Mesothelial cell of epicardium (in vitro differentiated cells): Measurements from ENCODE around the gene PRSS57. TPM values are rescaled to one million over a fixed set of nuclear protein-coding genes. Genes with fewer than 3 reads are reported as not detected.

Experiments
- DNase-seq, 2 experiments: peaks; one replicate each; pipeline ENCODE4 v3.0.0; 2021; ENCODE audit warnings: low spot score in 2 of 2; ENCODE audit not compliant: unreplicated experiment in 2 of 2
- H3K27ac Mint-ChIP-seq: 2 replicates; pipeline ENCODE4 v1.8.0; 2021; ENCODE audit warnings: mixed read lengths
- H3K27me3 Mint-ChIP-seq: 2 replicates; pipeline ENCODE4 v1.8.0; 2021; ENCODE audit warnings: low read depth, mixed read lengths
- H3K36me3 Mint-ChIP-seq: 2 replicates; pipeline ENCODE4 v1.8.0; 2021; ENCODE audit warnings: mixed read lengths
- H3K4me1 Mint-ChIP-seq: 2 replicates; pipeline ENCODE4 v1.8.0; 2021; ENCODE audit warnings: mixed read lengths
- H3K4me3 Mint-ChIP-seq: 2 replicates; pipeline ENCODE4 v1.8.0; 2021; ENCODE audit warnings: mild to moderate bottlenecking, moderate library complexity, mixed read lengths
- H3K9me3 Mint-ChIP-seq: 2 replicates; pipeline ENCODE4 v1.8.0; 2021; ENCODE audit warnings: mixed read lengths
- total RNA-seq: library from RNA; stranded (reverse); gene quantifications from 3 replicates; pipeline ENCODE4 v1.2.1, GENCODE V29; 2021
- TF ChIP-seq, protein P1 (sequence below): fragments of 200-600 bp; sonication (generic); IDR thresholded peaks from one replicate; pipeline ENCODE4 v1.5.0; 2021; ENCODE audit warnings: antibody characterized with exemption; ENCODE audit not compliant: unreplicated experiment

PRSS57 gene
- total RNA-seq, 1 donor from 2014 or later = not detected

GRCh38 chr19:644789-645188 lies 50.5 kb downstream of the PRSS57 start:
- TF ChIP-seq, protein P1, sequence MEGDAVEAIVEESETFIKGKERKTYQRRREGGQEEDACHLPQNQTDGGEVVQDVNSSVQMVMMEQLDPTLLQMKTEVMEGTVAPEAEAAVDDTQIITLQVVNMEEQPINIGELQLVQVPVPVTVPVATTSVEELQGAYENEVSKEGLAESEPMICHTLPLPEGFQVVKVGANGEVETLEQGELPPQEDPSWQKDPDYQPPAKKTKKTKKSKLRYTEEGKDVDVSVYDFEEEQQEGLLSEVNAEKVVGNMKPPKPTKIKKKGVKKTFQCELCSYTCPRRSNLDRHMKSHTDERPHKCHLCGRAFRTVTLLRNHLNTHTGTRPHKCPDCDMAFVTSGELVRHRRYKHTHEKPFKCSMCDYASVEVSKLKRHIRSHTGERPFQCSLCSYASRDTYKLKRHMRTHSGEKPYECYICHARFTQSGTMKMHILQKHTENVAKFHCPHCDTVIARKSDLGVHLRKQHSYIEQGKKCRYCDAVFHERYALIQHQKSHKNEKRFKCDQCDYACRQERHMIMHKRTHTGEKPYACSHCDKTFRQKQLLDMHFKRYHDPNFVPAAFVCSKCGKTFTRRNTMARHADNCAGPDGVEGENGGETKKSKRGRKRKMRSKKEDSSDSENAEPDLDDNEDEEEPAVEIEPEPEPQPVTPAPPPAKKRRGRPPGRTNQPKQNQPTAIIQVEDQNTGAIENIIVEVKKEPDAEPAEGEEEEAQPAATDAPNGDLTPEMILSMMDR = no peak
- Mint-ChIP-seq H3K9me3 (no peaks in the 10 kb centered on the region), H3K4me1 (no peaks in the 10 kb centered on the region), H3K27ac (no peak overlapping the region), H3K36me3 (peaks cover 9% of the 10 kb centered on the region), H3K27me3 (no peaks in the 10 kb centered on the region), H3K4me3 (no peak overlapping the region)
- no peak for DNase-seq

GRCh38 chr19:644363-644762 lies 50.9 kb downstream of the PRSS57 start:
- DNase-seq = no peak
- peaks cover 2% of the 10 kb centered on the region for H3K27me3 Mint-ChIP-seq
- H3K27ac Mint-ChIP-seq = no peak overlapping the region
- TF ChIP-seq, protein P1 = no peak
- H3K4me1 Mint-ChIP-seq = peaks cover 1% of the 10 kb centered on the region
- H3K9me3 Mint-ChIP-seq = no peaks in the 10 kb centered on the region
- H3K4me3 Mint-ChIP-seq = no peak overlapping the region
- peaks cover 9% of the 10 kb centered on the region for H3K36me3 Mint-ChIP-seq

GRCh38 chr19:643736-644135 lies 51.5 kb downstream of the PRSS57 start:
- H3K27ac Mint-ChIP-seq = no peak overlapping the region
- H3K4me3 Mint-ChIP-seq = no peak overlapping the region
- peaks cover 4% of the 10 kb centered on the region for H3K4me1 Mint-ChIP-seq
- TF ChIP-seq, protein P1 = no peak
- H3K9me3 Mint-ChIP-seq = no peaks in the 10 kb centered on the region
- no peak for DNase-seq
- H3K36me3 Mint-ChIP-seq = peaks cover 9% of the 10 kb centered on the region
- H3K27me3 Mint-ChIP-seq = peaks cover 8% of the 10 kb centered on the region

GRCh38 chr19:642767-643727 lies 52.2 kb downstream of the PRSS57 start:
- peaks cover 9% of the 10 kb centered on the region for H3K36me3 Mint-ChIP-seq

GRCh38 chr19:641702-642101 lies 53.5 kb downstream of the PRSS57 start:
- H3K4me3 Mint-ChIP-seq = no peak overlapping the region
- H3K4me1 Mint-ChIP-seq = peaks cover 4% of the 10 kb centered on the region

More at GRCh38 chr19:642767-643727, 52.2 kb downstream of the PRSS57 start:
- no peak for DNase-seq
- H3K27ac Mint-ChIP-seq = no peak overlapping the region
- H3K27me3 Mint-ChIP-seq = peaks cover 15% of the 10 kb centered on the region
- H3K4me3 Mint-ChIP-seq = no peak overlapping the region
- no peaks in the 10 kb centered on the region for H3K9me3 Mint-ChIP-seq
- TF ChIP-seq, protein P1 = no peak
- peaks cover 4% of the 10 kb centered on the region for H3K4me1 Mint-ChIP-seq

More at GRCh38 chr19:641702-642101, 53.5 kb downstream of the PRSS57 start:
- Mint-ChIP-seq H3K36me3 (peaks cover 7% of the 10 kb centered on the region), H3K9me3 (no peaks in the 10 kb centered on the region), H3K27me3 (peaks cover 25% of the 10 kb centered on the region), H3K27ac (no peak overlapping the region)
- TF ChIP-seq, protein P1 = no peak
- no peak for DNase-seq
